NCI-H774 (cell line): ENCODE results near the gene BACH2.

Experiments
- DNase-seq: peaks from one replicate; lab custom pipeline; 2025; lab: John Stamatoyannopoulos, UW

Gene BACH2

DNA sequence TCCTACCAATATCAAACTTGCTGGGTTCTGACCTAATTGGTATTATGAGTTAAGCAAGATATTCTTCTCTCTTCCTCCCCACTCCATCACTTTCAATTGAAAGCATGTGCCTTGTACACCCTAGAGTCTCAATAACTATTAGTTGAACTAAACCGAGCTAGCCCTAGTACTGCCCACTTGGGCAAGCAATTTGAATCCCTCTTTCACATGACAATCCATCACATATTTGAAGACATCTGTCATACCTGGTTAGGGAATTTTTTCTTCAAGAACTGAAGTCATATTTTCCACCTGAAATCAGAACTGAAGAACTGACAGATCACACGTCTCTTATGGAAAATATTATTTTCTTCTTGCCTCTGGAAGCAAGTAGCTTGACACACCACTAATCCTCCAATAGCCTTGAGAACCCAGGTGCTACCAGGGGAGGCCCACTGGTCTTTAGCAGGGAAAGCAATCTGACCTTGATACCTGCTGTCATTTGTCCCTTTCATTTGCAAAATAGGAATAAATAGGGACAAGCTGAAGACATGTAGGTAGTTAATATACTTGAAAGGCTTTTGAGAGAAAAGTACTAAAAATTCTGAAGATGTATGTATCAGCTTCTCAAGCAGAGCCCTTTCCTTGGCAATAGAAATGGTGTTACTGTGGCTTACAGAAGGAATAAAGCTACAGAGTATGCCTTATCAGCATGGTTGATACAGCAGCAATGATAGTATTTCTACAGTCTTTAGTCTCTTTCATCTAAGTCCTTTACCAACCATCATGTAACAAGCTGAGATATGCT lies 331.0 kb downstream of the BACH2 start:
- DNase-seq: no peak

DNA sequence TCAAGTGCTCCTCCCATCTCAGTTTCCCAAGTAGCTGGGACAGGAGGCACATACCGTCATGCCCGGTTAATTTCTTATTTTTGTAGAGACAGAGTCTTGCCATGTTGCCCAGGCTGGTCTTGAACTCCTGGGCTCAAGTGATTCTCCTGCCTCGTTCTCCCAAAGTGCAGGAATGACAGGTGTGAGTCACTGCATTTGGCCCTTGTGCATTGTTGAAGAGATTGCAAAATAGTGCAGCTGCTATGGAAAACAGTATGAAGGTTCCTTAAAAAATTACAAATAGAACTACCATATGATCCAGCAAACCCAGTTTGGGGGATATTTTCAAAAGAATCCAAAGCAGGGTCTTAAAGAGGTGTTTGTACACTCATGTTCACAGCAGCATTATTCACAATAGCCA lies 333.3 kb downstream of the BACH2 start:
- no peak for DNase-seq

DNA sequence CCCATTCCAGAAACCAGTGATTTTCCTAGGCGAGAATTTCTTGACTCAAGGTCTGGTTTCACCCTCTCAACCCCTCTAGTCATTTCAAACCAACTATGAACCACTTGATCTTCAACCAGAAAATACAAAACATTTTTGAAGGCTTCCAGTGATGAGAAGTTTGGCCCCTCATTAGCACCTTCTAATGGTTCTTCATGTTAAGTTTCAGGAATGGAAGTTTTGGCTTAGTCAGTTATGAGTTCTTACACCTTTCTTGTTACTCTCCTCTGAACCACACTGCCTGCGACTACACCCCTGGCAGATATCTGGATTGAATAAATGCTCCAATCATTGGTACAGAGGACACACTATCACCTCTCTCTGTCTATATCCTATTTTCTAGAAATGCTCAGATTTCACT lies 335.2 kb downstream of the BACH2 start:
- DNase-seq: no peak

DNA sequence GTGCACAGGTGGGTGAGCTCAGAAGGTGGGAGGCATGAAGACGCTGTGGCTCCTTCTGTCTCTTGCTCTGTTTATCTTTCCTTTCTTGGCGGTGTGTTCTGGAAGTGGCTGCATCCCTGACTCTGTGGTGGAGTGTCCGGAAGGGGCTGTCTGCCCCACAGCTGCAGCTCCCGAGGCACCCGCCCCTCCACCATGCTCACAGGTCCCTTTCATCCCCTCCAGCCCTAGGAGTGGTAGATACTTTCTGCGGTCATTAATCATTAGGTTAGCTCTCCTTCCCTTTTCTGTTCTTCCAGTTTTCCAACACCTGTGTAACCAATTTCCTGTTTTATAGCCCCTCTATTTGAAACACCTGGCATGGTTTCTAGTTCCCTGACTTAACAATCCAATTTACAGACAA lies 336.8 kb downstream of the BACH2 start:
- no peak for DNase-seq

DNA sequence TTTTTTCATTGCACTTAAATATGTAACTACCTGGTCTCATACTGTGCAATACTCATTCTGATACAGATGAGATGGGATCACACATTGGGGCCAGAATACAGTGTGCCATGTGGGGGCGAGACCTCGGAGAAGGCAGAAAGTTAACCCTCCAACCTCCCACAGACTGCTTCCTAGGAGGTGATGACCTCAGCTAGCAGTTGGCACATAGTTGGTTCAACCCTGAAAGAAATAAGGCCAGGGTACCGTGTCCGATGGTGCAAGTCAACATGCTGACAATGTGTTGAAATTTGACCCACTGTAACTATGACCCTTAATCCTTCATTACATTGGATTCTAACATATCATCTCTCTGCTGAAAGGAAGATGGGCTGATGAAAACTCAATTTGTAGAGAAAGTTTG lies 340.5 kb downstream of the BACH2 start:
- no peak for DNase-seq

DNA sequence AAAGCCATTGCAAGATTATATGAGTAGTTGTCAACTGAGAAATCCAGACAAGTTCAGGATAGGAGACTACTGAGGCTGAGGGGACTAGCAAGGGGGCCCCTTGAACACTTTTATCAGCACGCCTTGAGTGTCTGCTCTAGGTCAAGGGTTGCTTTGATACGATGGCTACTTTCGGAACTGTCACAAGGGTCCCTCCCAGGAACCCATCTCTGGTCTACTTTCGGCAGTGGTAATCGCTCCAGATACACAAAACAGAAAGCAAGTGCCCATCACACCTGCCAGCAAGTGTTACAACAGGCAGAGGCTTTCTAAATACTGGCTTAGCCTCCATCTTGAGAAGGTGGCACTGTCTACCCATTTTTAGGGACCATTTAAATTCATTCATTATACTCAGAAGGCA lies 341.3 kb downstream of the BACH2 start:
- DNase-seq: no peak

DNA sequence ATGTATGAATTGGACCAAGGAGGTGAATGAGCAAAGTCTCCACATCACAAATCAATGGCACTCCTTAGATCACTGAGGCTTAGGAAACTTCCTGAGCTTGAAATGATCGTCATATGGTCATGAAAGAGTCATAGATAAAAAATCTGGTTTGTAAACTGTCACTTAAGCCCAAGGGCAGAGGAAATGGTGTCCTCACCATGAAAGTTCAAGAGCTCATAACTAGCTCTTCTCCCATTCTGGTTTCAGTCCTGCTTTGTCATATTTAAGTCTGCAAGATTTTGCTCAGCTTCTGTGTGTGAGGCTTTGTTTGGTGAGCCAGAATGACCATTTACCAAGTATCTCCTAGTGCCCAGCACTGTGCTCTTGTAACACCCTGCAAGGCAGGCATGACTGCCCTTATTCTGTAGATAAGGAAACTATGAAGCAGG lies 341.9 kb downstream of the BACH2 start:
- no peak for DNase-seq

DNA sequence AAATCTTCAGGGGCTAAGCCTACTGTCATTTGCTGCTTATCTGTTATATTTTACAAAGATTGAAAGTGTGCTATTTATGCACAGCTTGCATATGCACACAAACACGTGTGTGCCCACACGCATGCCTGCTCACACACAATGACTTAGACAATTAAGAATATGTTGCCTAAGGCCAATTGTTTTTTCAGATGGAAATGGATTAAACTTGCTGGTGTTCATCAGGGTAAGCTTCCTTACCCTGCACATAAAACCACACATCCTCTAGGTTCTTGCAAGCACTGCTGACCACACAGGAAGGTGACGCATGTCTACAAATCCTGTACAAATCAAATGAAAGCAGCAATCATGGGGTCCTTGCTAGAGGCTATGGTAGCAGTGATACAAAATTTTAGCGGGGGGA lies 344.0 kb downstream of the BACH2 start:
- no peak for DNase-seq

DNA sequence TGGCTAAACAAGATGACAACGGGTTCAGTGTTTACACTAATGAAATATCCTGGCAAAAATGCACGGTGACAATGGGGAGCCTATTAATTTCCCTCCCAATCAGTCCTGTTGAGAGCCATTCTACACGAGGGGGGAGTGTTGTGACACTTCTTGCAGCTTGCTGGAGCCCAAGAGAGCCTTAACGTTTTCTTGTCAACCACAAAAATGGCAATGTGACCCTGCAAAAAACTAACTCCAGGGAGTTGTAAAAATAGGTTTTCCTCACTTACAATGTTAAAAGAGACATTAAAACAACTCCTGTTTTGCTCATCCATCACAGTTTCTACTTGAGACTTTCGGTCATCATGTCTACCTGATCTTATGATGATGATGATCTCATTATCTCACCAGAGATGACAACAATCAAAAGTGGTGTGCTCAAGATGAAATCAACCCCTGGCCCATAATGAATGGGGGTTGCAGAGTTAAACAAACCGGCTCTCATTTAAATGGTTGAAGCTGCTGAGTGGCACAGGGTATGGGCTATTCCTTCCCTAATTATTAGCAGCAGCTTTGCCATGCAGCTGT lies 344.5 kb downstream of the BACH2 start:
- no peak for DNase-seq

DNA sequence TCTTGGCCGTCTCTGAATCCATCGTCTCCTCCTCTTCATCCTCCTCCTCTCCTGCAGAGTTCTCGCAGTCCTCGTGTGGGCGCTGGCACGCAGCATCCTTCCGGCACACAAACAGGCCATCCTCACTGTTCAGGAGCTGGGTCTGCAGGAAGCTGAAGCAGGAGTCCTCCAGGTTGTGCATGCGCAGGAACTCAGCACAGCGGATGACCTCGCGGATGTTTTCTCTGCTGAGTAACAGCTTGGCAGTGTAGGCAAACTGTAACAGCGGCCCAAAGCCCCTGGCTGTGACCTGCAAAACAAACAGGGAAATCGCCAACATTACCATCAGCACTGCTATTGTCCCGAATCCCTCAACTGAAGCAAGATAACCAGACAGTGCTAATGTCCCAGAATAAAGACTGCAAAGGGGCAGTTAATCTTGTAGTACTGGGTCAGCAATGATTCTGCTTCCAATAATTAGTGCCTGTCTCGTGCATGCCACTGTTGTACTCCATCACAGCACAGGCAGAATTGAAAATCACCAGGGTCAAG lies 345.0 kb downstream of the BACH2 start:
- DNase-seq: peak; percentile 22

DNA sequence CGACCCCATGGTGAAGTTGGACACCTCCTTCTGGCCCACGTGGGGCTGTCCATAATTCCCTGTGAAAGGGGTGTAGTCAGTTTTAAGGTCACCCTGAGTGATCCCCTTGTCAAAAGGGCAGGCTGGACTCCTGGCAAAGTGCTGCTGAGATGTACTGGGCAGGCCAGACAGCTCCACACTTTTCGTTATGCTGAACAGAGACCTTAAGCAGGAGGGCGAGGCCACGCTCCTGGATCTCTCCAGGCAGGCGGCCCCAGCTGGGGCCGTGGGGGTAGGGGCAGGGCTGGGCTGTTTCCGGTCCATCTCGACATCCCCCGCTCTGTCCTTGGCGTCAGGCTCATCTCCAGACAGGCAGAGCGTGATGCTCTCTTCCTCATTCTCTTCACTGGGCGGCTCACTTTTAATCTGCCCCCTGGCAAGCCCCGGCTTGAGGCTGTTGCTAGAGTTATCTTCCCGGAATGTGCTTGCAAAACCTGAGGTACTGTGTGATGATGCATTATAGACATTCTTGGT lies 345.7 kb downstream of the BACH2 start:
- no peak for DNase-seq

DNA sequence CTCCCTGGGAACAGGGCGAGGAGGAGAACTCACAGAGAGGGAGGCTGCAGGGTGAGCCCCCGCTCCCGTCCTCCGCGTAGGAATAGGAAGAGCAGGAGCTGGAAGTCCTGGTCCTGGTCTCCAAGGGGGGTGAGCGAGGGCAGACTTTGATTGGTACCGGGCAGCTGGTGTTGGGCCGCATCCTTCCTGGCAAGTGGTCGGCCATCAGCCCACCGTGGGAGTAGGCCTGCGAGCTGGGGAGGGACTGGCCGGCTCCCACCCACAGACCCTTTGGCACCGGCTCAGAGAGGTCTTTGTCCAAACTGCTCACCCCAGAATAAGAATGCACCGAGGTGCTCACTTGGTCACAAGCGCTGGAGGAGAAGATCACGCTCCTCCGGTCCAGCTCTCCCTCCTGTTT lies 346.2 kb downstream of the BACH2 start:
- DNase-seq: no peak

DNA sequence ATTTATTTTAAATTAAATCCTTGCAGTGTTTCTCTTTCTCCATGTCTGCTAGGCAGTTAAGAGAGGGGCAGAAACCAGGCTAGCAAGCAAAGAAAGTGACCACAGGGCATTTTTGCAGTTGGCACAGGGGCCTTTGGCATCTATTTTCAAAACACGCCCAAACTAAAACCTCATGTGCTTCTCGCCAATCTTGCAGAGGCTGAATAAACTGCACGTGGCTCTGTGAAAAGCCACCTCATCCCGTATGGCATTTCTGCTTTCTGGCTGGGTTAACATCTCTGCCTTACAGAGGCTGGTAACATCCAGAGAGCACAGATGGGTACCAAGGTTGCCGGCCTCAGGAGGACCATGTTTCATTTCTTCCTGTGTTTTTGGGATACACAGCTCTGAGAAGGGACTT lies 347.8 kb downstream of the BACH2 start:
- no peak for DNase-seq

DNA sequence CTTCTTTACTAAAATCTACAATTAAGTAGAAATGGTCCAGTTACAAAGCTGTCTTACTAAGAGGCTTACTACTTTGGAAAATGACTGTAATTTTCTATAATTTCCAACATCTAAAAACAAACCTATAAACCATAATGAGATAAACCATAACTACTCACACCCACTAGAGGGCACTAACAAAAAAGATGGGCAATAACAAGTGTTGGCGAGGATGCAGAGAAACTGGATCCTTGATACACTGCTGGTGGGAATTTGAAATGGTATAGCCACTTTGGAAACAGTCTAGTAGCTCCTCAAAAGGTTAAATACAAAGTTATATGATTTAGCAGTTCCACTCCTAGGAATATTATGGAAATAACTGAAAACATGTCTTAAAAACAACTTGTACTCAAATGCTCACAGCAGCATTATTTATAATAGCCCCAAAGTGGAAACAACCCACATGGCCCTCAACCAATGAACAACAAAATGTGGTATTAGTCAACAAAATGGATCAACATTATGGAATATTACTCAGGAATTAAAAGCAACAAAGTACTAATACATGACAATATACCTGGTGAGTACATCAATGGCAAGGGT lies 351.7 kb downstream of the BACH2 start:
- no peak for DNase-seq

DNA sequence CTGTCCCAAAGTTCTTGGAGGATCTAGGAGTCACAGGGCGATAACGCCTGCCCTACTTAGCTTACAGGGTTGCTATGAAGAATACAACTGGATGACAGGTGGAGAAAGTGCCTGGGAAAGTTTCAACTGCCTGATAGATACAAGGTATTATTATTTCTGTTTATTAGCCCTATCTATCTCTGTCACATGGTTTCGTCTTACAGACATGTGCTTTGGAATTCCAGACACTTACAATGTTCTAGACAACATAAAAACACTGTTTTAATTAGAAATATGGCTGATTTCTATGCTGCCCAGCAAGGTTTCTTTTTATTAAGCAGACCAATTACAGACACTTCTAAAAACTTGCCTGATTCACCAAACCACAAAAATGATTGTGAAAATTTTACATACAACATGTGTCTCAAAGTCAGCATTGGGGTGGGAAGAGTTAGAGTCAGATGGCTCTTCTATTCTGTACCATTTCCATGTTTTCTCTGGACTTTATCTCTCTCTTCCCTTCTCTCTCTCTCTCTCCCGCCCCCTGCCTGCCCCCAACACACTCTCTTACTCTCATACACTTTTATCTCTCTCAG lies 352.4 kb downstream of the BACH2 start:
- DNase-seq: no peak

DNA sequence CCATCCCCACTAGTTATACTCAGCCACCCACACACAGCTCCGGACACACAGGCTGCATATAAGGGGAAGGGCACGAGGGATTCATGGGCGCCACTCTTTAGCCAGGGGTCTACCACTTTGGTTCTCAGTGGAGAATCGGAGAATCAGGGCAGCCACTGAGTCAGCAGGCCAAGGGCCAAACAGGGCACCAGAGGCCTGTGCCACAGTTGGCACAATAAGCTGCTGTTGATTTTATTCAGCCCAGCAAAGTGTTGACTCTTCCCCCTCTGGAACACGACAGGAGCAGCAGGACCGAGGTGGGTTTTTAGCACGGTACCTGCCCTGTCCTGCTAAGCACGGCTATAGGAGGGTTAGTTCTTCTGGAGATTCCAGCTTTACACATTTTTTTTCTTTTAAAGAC lies 354.0 kb downstream of the BACH2 start:
- no peak for DNase-seq

DNA sequence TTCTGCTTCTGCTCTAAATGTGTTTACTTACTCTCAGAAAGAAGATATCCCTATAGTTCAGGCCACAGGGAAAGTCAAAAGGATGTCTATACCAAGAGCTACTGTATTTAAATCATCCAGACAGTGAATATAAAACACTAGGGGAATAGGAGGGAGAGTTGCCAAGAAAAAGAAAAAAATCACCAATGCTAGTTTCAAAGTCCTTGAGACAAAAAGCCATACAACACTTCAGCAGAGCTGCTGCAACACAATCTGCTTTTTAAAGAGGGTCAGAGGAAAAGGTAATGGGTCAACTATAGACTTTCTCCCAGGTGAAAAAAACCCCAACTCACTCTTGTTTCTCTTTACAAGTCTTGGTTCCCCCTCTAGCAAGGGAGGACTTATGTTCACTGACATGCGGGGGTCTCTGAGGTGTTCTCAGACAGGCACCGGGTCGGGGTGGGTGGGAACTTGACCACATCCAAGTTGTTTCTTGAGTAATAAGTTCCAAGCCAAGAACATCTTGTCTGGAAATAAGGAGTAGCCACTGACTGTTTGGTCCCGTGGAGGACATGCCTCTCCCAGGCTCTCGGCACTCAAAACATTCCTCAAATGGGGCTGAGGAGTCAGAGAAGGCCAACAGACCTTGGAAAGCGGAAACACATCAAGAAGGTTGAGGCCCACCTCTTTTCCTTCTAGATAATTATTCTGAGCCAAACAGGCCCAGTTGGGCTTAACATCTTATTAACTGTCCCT lies 354.7 kb downstream of the BACH2 start:
- DNase-seq: no peak

DNA sequence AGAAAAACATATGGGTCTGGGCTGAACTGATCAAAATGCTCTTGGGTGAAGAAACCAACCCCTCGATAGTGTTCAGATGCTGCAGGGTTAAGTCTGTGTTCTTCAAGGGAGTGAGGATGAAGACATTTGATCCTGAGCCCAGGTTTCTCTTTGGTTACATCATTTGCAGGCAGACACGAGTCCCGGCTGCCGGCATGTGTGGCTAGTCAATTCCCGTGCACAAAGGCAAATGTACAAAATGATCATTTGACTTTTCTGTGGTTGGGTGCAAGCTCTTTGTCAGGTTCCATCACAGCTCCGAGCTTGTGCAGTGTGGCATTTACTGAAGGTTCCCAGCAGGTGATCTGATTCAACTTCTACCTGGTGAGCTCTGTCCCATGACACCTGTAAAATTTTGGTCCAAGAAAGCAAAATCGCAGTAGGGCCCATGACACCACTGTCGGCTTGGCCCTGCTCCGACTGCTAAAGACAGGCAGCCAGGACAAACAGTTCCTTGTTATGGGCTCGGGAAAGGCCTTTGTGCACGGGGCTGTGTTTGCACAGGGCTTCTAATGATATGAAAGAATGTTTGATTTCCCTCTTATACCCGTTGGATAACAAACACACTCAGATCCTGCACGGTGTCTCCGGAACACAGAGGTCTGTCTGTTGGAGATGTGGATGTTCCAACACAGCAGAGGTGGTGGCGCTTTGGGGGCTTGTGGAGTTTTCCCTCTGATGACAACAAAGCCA lies 355.4 kb downstream of the BACH2 start:
- peak; percentile 51 for DNase-seq

DNA sequence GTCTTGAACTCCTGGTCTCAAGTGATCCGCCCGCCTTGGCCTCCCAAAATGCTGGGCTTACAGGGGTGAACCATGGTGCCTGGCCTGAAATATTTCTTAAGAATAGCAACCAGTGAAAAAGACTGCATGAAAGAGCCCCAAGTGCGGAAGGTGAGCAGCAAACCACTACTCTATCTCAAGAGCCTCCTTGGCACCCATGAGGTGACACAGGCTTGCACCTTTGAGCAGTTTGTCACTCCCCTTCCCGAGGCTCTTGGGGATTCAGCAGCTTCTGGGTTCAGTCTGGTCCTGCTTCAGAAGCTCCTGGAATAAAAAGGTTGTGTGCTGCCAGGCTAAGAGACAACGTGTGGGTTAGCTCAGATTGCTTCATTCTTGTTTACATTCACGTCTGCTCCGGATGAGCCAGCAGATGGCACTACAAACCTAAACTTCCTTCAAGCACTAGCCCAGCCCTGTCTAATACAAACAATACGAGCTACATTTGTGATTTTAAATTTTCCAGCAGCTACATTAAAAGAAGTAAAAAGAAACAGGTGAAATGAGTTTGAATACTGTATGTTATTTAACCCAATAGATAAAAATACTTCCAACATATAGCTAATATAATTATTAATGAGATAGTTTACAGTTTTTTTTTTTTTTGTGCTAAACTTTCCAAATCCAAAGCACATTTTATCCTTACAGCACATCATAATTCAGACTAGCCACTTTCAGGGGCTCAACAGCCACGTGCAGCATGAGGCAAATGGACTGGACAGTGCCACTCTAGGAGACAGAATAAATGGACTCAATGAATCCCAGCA lies 356.2 kb downstream of the BACH2 start:
- peak; percentile 80 for DNase-seq

DNA sequence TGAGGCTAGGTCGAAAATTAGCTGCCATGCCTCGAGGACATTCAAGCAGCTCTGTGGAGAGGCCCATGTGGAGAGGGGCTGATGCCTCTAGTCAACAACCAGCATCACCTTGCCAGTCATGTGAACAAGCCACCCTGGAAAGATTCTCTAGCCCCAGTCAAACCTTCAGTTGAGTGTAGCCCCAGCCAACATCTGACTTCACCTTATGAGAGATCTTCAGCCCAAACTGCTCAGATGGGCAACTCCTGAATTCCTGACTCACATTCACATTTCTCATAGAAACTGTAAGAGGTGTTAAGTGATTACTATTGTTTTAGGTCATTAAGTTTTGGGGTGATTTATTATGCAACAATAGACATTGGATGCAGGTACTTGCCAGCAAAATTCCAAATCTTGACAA lies 357.5 kb downstream of the BACH2 start:
- DNase-seq: no peak

DNA sequence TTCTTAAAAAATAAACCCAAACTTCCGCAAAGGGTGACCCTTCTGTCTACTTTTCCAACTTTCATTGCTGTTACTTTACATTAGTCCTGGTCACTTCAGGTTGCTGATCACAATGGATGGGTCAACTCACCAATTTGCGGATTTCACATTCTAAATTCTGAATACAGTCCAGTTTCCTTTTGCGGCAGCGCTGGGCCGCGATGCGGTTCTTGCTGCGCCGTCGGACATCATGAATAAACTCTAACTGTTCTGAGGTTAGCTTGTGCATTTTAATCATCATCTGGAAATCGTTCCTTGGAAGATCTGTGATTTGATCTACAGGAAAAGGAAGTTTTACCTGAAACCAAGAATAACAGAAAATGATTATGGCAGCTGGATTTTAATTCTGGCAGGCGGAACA lies 358.6 kb downstream of the BACH2 start:
- no peak for DNase-seq
